Measurements from ENCODE around the gene REPIN1.
"Not testable (repeated sequence)": the region's sequence is repeated elsewhere in the genome, so short reads cannot be mapped to it uniquely, and the experiment has no call there.

REPIN1 gene

DNA sequence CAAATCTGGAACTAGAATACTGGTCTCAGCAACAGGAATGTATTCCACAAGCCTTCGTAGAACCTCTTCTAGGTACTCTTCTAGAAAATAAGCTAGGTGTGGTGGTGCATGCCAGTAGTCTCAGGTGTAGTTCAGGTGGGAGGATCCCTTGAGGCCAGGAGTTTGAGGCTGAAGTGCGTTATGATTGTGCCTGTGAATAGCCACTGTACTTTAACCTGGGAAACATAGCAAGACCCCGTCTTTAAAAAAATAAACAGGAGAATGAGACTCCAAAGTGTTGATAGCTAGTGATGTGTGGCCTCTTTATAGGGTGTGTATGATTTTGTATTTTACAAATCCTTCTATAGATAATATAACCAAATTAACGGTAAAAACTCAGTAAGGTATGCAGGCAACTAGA lies 9.0 kb downstream of the REPIN1 start:
- DNase-seq, result no peak

DNA sequence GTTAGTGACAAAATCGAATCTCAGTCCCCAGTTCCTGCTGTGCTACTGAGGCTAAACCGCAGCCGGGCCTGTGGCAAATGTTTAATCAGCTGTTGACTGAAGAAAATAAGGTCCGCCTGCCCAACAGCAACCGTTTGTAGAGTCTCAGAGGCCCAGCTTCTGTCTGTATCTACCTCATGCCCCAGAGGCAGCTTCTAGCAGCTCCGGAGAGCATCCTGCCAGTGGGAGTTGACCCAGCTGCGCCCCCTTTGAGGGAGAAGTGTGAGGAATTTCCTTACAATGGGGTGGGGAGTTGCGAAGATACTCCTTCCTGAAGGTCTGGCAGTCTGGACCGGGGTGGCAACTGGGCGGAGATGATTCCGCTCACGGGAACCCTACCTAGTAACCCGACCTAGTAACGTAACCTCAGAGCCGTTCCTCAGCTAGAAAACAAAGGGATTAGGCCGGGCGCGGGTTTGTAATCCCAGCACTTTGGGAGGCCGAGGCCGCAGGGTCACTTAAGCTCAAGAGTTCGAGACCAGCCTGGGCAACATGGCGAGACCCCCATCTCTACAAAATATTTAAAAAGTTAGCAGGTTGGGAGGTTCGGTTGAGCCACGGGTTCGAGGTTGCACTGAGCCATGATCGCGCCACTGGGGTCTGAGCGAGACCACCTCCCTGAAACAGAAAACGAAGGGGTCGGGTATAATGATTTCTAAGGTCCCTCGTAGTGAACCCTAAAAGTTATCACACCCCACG lies 9.7 kb downstream of the REPIN1 start:
- no peak for DNase-seq

DNA sequence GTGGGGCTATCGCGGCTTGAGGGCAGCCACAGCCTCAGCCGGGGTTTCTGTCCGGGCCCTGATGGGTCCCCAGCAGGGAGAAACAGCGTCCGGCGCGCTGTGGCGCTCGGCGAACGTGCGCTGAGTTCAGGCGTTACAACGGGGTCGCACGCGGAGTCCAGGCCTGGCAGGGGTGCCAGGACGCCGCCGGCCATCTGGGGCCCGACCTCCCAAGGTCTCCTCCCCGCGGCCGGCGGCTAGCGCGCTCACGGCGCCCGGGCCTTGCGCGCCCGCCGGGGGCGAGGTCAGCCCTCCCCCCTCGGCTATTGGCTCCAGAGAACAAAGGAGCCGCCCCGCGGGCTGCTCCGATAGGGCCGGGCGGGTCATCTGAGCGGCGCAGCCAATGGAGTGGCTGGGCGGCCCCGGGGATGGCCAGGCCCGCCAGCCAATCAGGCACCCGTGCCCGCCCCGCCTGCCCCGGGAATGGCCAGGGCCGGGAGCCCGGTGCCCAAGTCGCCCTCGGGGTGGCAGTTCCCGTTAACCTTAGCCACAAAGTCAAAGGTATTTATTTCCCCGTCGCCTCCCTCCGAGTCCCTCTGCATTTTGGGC lies 10.3 kb downstream of the REPIN1 start, which contains the start of gene ZNF775:
Gene ZNF775 (plus strand): TSS at position 478 of the 588 bp plus-strand sequence. CDS start 9,141 bp downstream, outside the sequence.
- peak; percentile 82 for DNase-seq

DNA sequence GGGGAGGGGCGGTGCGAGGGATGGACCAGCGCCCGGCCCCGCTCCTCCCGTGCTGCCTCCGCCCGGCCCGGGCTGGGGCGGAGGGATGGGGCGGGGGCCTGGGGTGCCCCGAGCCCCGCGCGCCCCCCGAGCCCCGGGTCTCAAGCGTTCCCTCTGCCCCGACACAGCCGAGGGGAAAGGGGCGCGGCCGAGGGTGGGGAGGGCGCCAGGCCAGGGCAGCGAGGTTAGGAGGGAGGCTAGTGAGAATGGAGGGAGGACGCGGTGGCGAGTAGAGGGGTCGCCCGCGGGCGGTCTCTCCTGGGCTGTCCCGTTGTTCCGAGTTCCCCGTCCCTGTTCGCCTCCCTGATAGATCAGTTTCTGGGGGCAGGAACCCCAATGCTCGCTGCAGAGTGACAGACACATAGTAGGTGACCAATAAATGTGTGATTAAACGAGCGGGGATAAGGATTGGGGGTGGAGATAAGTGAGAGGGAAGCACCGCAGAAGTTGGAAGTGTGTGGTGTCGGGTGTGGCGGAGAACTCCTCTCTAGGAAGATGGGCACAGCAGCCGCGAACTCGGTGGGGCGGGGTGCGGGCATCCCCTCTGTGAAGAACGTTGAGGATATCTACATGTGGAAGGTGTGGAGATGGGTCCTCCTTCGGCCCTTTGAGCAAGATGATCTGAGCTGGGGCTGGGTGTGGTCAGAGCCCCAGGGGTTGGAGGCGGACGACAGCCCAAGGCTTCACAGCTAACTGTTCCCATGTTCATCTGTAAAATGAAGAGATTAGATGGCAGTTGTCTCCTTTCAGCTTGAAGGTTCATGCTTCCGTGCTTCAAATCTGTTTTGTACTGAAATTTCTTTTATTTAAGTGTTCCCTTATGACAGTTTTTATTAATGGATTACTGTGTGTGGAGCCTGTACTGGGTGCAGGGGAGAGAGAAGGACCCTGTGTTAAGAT lies 11.1 kb downstream of the REPIN1 start:
- no peak for DNase-seq

- DNase-seq, result no peak
Measured at GRCh38 chr7:150380463-150380862, 11.8 kb downstream of the REPIN1 start.

GRCh38 chr7:150381096-150381495 lies 12.5 kb downstream of the REPIN1 start:
- no peak for DNase-seq

DNA sequence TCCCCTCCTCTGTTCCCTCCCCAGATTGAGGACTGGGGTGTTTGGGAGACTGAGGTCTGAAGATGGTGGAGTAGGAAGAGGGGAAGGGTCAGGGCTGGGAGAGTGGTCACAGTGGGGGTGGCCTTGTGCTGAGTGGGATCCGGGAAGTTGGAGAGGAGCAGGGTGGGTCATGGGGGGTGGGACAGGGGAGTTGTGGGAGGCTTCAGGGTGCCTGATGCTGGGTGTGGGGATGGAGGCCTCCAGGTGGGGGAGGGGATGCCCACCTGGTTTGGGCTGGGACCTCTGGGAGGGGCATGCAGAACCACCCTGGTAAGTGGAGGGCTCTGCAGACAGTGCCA lies 13.1 kb downstream of the REPIN1 start:
- no peak for DNase-seq

DNA sequence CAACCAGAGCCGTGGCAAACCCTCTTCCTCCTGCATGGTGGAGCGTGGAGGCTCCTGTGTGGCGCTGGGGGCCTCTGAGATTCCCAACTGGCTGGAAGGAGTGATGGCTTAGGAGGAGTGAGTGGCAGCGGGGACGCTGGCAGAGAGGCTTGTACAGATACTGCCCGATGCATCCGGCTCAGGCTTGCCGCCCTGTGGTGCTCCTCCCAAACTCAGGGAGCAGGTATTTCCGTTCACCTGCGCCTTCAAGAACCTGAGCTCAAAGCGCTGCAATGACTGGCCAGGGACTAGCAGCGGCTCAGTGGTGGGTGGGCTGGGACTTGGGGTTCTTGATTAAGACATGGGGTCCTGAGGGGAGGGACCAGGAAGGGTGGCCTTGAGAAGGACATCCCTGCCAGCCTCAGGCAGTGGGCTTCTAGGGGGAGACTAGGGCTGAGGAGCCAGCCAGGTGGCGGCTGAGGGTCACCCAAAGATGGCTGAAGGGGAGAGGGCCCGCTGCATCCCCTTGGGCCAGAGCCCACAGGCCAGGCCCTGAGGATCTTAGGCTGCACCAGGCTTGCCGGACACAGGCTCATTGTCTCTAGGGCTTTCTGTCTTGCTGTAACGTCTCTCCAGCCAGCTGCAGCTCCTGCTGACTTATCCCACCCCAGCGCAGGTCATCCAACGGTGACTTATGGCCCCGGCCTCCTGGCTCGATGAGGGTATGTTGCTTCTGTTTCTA lies 13.7 kb downstream of the REPIN1 start:
- no peak for DNase-seq

- no peak for DNase-seq
Measured at GRCh38 chr7:150382844-150383225, 14.2 kb downstream of the REPIN1 start.

- no peak for DNase-seq
Measured at GRCh38 chr7:150383710-150384397, 15.2 kb downstream of the REPIN1 start.

GRCh38 chr7:150384406-150385301 lies 16.0 kb downstream of the REPIN1 start:
- DNase-seq, result no peak

DNA sequence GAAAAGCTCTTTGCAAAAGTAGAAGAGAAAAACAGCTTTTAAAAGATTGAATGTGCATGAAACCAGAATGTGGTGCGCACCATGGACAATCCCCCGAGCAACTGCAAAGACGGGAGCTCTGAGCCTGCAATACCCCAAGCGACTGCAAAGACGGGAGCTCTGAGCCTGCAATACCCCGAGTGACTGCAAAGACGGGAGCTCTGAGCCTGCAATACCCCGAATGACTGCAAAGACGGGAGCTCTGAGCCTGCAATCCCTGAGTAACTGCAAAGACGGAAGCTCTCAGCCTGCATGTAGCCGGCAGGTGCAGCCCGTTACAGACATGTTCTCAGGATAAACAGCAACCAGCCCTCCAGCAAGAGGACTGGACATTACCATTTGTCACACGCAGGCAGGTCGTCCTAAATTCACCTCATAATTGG lies 16.7 kb downstream of the REPIN1 start:
- no peak for DNase-seq

- not testable (repeated sequence) for DNase-seq
Measured at GRCh38 chr7:150385884-150386283, 17.3 kb downstream of the REPIN1 start.

DNA sequence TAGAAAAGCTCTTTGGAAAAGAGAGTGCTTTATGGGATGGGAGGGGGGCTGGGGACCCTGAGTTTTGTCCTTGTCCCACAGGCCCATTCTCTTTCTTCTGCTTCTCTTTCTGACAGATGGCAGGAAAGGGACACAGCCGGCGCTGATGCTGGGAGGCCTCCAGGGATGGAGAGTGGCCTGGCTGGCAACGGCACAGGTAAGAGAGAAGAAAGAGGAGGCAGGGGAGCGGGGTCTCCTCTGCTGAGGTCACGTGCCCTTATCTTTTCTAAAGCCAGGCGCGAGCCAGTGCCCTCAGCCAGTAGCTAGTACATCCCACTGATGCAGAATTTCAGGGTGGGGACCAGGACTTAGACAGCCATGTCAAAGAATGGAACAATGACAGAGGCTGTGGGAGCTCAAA lies 19.7 kb downstream of the REPIN1 start:
- no peak for DNase-seq

DNA sequence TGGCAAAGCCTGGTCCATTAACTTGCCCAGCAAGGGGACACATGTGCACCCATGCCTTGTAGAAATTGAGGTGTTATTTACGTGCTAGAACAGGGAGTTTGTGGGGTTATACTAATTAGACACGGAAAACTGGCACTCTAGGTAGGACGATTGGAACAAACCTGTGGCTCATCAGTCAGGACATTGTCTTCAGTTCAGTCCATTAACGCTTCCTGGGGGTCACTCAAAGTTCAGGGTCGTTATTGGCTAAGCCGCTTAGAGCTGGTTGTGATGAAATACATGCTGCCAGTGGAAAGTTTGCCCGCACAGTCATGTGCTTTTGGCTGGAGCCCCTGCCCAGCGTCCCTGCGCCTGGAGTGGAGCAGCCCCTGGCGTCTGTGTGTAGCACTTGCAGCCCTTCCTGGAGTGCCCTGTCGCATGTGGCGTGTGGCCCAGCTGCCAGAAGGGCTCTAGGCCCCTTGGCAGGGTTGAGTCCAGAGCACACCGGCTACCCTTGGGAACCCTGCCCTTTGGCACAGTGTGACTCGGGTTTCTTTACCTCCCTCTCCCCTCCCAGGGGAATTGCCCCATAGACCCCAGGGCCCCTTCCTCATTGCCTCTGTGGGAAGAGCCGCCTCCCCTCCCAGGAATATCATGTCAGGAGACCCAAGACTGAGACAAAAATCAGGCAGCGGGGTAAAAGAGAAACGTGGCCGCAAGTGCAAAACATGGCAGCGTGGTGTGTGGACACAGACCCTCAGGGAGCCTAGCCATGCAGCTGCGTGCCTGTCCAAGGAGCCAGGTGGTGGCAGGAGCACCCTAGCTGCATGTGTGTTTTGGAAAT lies 20.3 kb downstream of the REPIN1 start:
- no peak for DNase-seq

DNA sequence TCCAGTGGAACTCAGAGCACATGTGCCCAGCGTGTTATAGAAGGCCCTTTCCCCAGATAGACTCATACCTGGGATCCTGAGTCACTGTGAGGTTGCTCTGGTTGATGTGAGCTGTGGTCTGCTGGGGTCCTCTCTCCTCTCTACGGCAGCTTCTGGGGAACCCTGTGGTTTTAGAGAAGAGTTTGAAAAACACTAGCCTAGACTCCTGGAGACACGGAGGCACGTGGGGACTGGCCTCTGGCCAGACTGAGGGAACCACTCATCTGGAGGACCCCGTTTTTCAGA lies 20.9 kb downstream of the REPIN1 start:
- DNase-seq, result no peak

GRCh38 chr7:150390205-150390604 lies 21.6 kb downstream of the REPIN1 start:
- DNase-seq, result no peak

DNA sequence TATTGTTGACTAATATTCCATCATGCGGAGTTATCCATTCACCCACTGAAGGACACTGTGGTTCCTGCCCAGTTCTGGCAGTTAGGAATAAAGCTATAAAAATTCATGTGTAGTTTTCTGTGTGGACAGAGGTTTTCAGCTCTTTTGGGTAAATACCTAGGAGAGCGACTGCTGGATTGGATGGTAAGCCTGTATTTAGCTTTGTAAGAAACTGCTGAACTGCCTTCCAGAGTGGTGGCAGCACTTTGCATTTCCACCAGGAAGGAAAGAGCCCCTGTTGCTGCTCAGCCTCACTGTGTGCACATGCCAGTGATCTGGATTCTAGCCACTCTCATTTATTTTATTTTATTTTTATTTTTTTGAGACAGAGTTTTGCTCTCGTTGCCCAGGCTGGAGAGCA lies 24.7 kb downstream of the REPIN1 start:
- no peak for DNase-seq

GRCh38 chr7:150396426-150396825 lies 27.8 kb downstream of the REPIN1 start:
- DNase-seq, result no peak

- no peak for DNase-seq
Measured at GRCh38 chr7:150396851-150397260, 28.2 kb downstream of the REPIN1 start.
